DND-41 (cell line): ENCODE measurements around the gene LHPP.

Experiments used
- ATAC-seq: fragments of 200-7000 bp; cut with Tn5 transposase; 3 replicates; pipeline ENCODE4 v1.9.1; 2021; ENCODE audit warnings: low read depth; ENCODE audit not compliant: insufficient read depth
- DNase-seq: peaks from one replicate; pipeline ENCODE4 v3.0.0-alpha.2; 2020
- H2AFZ ChIP-seq: 2 replicates; pipeline ENCODE4 v1.6.0; 2012; ENCODE audit warnings: low read depth, low read length
- H3K27ac ChIP-seq: 2 replicates; pipeline ENCODE4 v1.5.1; 2012; ENCODE audit warnings: low read length, inconsistent platforms
- H3K27me3 ChIP-seq: fragments of 200-600 bp; sonication (generic); 2 replicates; pipeline ENCODE4 v1.6.0; 2012; ENCODE audit warnings: low read length, mild to moderate bottlenecking, inconsistent platforms; ENCODE audit not compliant: insufficient read depth, poor library complexity
- H3K36me3 ChIP-seq: 2 replicates; pipeline ENCODE4 v1.5.1; 2012; ENCODE audit warnings: low read length, inconsistent platforms; ENCODE audit not compliant: insufficient read depth
- H3K4me1 ChIP-seq: 2 replicates; pipeline ENCODE4 v1.5.1; 2012; ENCODE audit warnings: mild to moderate bottlenecking, low read length; ENCODE audit not compliant: insufficient read depth
- H3K4me2 ChIP-seq: 2 replicates; pipeline ENCODE4 v1.6.0; 2012; ENCODE audit warnings: mild to moderate bottlenecking, moderate library complexity, low read length, inconsistent platforms; ENCODE audit not compliant: insufficient read depth
- H3K4me3 ChIP-seq, 2 experiments: fragments of 200-600 bp in 1 of 2; shearing (Covaris generic) in 1 of 2; 2 replicates each; pipeline ENCODE4 v1.5.1; 2012 to 2016; ENCODE audit warnings: inconsistent platforms in 2 of 2, low read length in 2 of 2, mild to moderate bottlenecking in 2 of 2, low read depth in 1 of 2, moderate library complexity in 1 of 2
- H3K79me2 ChIP-seq: 2 replicates; pipeline ENCODE4 v1.6.0; 2012; ENCODE audit warnings: low read length, inconsistent platforms; ENCODE audit not compliant: insufficient read depth
- H3K9ac ChIP-seq: 2 replicates; pipeline ENCODE4 v1.6.0; 2012; ENCODE audit warnings: low read depth, mild to moderate bottlenecking, inconsistent platforms, low read length, moderate library complexity
- H3K9me3 ChIP-seq: 2 replicates; pipeline ENCODE4 v1.5.1; 2012; ENCODE audit warnings: low read length, moderate library complexity, mild to moderate bottlenecking, inconsistent platforms; ENCODE audit not compliant: insufficient read depth, severe bottlenecking
- H4K20me1 ChIP-seq: 2 replicates; pipeline ENCODE4 v1.6.0; 2012; ENCODE audit warnings: low read length; ENCODE audit not compliant: insufficient read depth
- EZH2 ChIP-seq: IDR thresholded peaks from 3 replicates; pipeline ENCODE4 v1.6.1; 2012; ENCODE audit warnings: borderline replicate concordance, low read depth, mild to moderate bottlenecking, moderate library complexity, low read length, inconsistent platforms; ENCODE audit not compliant: severe bottlenecking
- TF ChIP-seq, protein P1 (sequence below): IDR thresholded peaks from 2 replicates; pipeline ENCODE4 v1.5.1; 2012; ENCODE audit warnings: borderline replicate concordance, low read length, moderate library complexity, mild to moderate bottlenecking; ENCODE audit not compliant: poor library complexity, severe bottlenecking; ENCODE audit errors: extremely low read depth

LHPP gene

DNA sequence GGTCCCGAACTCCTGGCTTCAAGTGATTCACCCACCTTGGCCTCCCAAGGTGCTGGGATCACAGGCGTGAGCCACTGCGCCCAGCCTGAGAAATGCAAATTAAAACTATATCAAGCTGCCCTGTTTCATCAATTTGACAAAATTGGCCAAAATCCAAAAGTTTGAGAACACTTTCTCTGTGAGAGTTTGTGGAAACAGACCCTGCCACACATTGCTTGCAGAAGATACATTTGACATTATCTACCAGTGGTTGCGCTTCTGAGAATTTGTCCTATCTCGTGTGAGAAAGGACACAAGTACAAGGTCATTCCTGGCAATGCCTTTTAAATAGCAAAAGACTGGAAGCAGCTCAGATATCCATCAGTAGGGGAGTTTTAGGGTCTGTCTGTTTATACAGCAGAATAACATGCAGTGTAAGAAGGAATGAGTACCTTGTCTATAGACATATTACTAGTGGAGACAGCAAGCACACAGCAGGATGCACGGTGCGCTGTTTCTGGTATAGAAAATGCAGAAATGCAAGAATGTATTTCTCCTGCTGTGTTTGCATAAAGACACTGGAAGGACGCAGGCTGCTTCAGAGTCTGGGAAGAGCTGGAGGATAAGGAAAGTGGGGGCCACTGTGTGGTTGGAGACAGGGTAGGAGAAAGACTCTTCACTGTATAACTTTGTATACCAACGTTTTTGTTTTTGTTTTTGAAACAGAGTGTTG lies 4.3 kb downstream of the LHPP start:
- Histone ChIP-seq H3K36me3 (no peaks in the 10 kb centered on the region), H3K4me2 (no peak overlapping the region), H3K79me2 (peaks cover 5% of the 10 kb centered on the region), H4K20me1 (peaks cover 10% of the 10 kb centered on the region), H3K9me3 (no peaks in the 10 kb centered on the region), H3K27me3 (no peaks in the 10 kb centered on the region), H3K27ac (no peak overlapping the region), H2AFZ (no peak overlapping the region), H3K4me3 (no peak overlapping the region), H3K9ac (no peak overlapping the region), H3K4me1 (peaks cover 17% of the 10 kb centered on the region)
- ATAC-seq (no peak), DNase-seq (no peak)
- TF ChIP-seq, protein P1, sequence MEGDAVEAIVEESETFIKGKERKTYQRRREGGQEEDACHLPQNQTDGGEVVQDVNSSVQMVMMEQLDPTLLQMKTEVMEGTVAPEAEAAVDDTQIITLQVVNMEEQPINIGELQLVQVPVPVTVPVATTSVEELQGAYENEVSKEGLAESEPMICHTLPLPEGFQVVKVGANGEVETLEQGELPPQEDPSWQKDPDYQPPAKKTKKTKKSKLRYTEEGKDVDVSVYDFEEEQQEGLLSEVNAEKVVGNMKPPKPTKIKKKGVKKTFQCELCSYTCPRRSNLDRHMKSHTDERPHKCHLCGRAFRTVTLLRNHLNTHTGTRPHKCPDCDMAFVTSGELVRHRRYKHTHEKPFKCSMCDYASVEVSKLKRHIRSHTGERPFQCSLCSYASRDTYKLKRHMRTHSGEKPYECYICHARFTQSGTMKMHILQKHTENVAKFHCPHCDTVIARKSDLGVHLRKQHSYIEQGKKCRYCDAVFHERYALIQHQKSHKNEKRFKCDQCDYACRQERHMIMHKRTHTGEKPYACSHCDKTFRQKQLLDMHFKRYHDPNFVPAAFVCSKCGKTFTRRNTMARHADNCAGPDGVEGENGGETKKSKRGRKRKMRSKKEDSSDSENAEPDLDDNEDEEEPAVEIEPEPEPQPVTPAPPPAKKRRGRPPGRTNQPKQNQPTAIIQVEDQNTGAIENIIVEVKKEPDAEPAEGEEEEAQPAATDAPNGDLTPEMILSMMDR = no peak
- TF ChIP-seq EZH2 = no peak

DNA sequence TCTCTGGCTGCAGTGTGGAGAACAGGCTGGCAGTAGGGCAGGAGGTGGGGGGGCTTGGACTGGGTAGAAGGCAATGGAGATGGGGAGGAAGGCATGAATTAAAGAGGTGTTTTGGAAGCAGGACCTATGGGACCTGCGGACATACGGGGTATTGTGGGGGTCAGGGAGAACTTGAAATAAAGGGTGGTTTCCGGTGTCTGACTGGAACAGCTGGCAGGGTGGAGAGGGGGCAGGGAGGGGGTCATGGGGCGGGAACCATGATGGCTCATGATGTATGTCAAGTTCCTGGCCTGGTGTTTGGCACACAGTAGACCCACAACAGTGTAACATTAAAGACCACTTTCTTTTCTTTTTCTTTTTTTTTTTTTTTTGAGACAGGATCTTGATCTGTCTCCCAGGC lies 5.5 kb downstream of the LHPP start:
- peaks cover 9% of the 10 kb centered on the region for H3K4me1 ChIP-seq
- H3K27ac ChIP-seq = no peak overlapping the region

DNA sequence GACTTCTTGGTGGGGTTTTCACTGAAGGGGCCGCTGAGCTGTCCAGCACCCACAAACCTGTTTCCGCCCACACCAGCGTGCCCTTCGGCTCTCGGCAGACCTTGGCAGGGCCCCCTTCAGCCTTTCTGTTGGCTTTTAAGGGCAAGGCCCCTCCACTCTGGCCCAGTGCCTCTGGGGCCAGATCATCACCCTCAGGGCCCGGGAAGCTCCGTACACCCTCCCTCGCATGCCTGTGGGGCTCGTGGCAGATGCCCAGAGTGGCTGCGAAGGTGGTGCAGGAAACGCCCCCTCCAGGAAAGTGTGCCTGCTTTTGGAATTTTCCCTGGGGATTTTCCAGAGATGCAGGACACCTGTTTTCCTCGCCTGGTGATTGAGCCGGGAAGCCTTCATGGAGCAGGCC lies 7.0 kb downstream of the LHPP start:
- Histone ChIP-seq H3K9me3 (no peaks in the 10 kb centered on the region), H3K36me3 (no peaks in the 10 kb centered on the region), H3K4me3 (no peak overlapping the region), H3K4me1 (peaks cover 3% of the 10 kb centered on the region; the same call in 1 of the 2 replicates), H3K27ac (no peak overlapping the region), H3K9ac (no peak overlapping the region), H3K27me3 (no peaks in the 10 kb centered on the region), H3K79me2 (no peaks in the 10 kb centered on the region), H2AFZ (no peak overlapping the region), H4K20me1 (peaks cover 10% of the 10 kb centered on the region), H3K4me2 (no peak overlapping the region)
- DNase-seq (no peak), ATAC-seq (no peak)
- TF ChIP-seq, protein P1 = no peak
- no peak for TF ChIP-seq EZH2

More for the DNA sequence above, 5.5 kb downstream of the LHPP start:
- DNase-seq = no peak
- H3K36me3 ChIP-seq = no peaks in the 10 kb centered on the region
- H3K9me3 ChIP-seq = no peaks in the 10 kb centered on the region
- TF ChIP-seq, protein P1 = no peak
- no peak for TF ChIP-seq EZH2
- no peak for ATAC-seq
- peaks cover 3% of the 10 kb centered on the region for H3K79me2 ChIP-seq
- H3K4me3 ChIP-seq = no peak overlapping the region
- H2AFZ ChIP-seq = no peak overlapping the region
- peaks cover 10% of the 10 kb centered on the region for H4K20me1 ChIP-seq
- H3K9ac ChIP-seq = no peak overlapping the region
- no peak overlapping the region for H3K4me2 ChIP-seq
- no peaks in the 10 kb centered on the region for H3K27me3 ChIP-seq
